ENCODE results near the gene ATG7. TPM values are rescaled to one million over a fixed set of nuclear protein-coding genes. Genes with fewer than 3 reads are reported as not detected.
A peak's percentile ranks its signal among the peaks of the same experiment; 100 is the strongest.

The ATG7 gene
- total RNA-seq, 1 experiment from 2014 or later = 36.0 TPM

DNA sequence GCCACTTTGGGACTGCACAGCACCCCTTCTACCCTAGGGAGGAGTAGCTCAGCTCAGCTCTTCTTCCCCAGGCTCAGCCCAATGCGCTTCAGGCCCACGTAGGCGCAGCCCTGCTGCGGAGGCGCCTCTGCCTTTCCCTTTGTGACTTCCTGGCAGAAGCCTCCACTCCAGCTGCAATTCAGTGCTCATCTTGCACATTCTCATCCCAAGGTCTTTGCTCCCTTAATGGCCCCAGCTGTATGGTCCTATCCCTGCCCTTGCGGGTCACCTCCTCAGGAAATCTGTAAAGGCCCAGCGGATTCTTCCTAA is 262.6 kb downstream of the ATG7 start:
- DNase-seq (ENCODE audit: low read depth, low spot score) = no peak
- intact Hi-C loops (cut with micrococcal nuclease; ENCODE audit: unreplicated experiment) (no loop called here), in situ Hi-C loops (cut with HindIII; ENCODE audit: low pct_unique_long_range_greater_than_20kb, low sequenced_read_pairs) (no loop called here)
- H3K9me3 ChIP-seq (ENCODE audit: control insufficient read depth, insufficient read depth, low read depth, low read length) = no peaks in the 10 kb centered on the region
- TF ChIP-seq, protein P1, sequence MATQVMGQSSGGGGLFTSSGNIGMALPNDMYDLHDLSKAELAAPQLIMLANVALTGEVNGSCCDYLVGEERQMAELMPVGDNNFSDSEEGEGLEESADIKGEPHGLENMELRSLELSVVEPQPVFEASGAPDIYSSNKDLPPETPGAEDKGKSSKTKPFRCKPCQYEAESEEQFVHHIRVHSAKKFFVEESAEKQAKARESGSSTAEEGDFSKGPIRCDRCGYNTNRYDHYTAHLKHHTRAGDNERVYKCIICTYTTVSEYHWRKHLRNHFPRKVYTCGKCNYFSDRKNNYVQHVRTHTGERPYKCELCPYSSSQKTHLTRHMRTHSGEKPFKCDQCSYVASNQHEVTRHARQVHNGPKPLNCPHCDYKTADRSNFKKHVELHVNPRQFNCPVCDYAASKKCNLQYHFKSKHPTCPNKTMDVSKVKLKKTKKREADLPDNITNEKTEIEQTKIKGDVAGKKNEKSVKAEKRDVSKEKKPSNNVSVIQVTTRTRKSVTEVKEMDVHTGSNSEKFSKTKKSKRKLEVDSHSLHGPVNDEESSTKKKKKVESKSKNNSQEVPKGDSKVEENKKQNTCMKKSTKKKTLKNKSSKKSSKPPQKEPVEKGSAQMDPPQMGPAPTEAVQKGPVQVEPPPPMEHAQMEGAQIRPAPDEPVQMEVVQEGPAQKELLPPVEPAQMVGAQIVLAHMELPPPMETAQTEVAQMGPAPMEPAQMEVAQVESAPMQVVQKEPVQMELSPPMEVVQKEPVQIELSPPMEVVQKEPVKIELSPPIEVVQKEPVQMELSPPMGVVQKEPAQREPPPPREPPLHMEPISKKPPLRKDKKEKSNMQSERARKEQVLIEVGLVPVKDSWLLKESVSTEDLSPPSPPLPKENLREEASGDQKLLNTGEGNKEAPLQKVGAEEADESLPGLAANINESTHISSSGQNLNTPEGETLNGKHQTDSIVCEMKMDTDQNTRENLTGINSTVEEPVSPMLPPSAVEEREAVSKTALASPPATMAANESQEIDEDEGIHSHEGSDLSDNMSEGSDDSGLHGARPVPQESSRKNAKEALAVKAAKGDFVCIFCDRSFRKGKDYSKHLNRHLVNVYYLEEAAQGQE (IDR thresholded peaks at IDR 0.05; ENCODE audit: insufficient read depth in 1 of 2, low read depth in 2 of 2, low read length in 1 of 2) = no peak
- TF ChIP-seq, protein P2, sequence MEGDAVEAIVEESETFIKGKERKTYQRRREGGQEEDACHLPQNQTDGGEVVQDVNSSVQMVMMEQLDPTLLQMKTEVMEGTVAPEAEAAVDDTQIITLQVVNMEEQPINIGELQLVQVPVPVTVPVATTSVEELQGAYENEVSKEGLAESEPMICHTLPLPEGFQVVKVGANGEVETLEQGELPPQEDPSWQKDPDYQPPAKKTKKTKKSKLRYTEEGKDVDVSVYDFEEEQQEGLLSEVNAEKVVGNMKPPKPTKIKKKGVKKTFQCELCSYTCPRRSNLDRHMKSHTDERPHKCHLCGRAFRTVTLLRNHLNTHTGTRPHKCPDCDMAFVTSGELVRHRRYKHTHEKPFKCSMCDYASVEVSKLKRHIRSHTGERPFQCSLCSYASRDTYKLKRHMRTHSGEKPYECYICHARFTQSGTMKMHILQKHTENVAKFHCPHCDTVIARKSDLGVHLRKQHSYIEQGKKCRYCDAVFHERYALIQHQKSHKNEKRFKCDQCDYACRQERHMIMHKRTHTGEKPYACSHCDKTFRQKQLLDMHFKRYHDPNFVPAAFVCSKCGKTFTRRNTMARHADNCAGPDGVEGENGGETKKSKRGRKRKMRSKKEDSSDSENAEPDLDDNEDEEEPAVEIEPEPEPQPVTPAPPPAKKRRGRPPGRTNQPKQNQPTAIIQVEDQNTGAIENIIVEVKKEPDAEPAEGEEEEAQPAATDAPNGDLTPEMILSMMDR (IDR thresholded peaks at IDR 0.05) = no peak
- TF ChIP-seq TCF7L2 (IDR thresholded peaks at IDR 0.05; ENCODE audit: low read depth, low read length) (no peak), POLR2AphosphoS5 (IDR thresholded peaks at IDR 0.05; ENCODE audit: low read depth, low read length) (no peak), SIN3A (IDR thresholded peaks at IDR 0.05; ENCODE audit: borderline replicate concordance, insufficient read depth, low read depth, low read length) (no peak)
- ChIA-PET POLR2A (no interaction called here), CTCF (interaction anchor here (0.7 kb wide), 1 partner anchor 112 kb away, joined by 5 read pairs; no protein-coding TSS in a partner anchor)
- no peaks in the 10 kb centered on the region for H3K27me3 ChIP-seq (ENCODE audit: control insufficient read depth, insufficient read depth, low read length)
- no peak for ATAC-seq
- H3K4me1 ChIP-seq (ENCODE audit: control insufficient read depth, insufficient read depth, low read length) = peaks cover 13% of the 10 kb centered on the region
- no peak overlapping the region for H3K4me3 ChIP-seq (ENCODE audit: low read depth in 2 of 2, low read length in 2 of 2)
- no TSS peak for BruUV-seq (replicated peaks)
- no peaks in the 10 kb centered on the region for H3K36me3 ChIP-seq (ENCODE audit: control insufficient read depth, insufficient read depth, low read length)
- peak overlapping the region; percentile 23; the same call in 1 of the 2 replicates for H3K27ac ChIP-seq (ENCODE audit: low read length)

DNA sequence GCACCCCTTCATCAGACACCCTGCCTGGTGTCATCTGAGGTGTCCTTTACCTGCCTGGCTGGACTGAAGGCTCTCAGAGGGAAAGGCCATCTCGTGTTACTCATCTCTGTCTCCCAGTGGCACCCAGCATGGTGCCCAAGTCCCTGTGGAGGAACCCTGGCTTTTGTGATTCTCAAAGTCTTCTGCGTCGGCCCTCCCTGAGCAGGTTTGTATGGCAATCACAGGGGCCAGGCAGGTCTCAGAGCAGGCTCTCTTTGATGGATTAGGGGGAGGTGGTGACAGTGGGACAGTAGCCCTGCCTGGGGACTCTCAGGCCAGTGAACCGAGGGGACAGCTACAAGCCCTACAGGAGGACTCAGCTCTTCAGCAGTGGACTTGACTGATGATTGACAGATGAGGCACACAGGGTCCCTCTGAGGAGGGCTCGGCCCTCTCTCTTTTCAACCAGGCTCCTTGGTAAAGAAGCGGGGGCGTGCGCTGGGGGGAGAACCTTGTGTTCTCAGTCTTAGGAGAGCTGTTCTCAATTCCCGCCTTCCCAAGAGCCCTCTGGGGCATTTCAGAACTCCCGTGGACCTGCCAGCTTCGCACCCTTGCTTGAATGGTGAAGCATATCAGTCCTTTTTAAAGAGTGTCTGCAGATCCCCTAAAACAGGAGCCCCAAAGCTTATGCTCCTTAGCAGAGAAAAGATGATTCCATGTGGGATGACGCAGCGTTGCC is 263.2 kb downstream of the ATG7 start:
- ChIA-PET POLR2A (no interaction called here), CTCF (no interaction called here)
- no TSS peak for BruUV-seq (replicated peaks)
- intact Hi-C loops (cut with micrococcal nuclease; ENCODE audit: unreplicated experiment) = no loop called here
- ATAC-seq (no peak), DNase-seq (ENCODE audit: low read depth, low spot score) (no peak)
- no peaks in the 10 kb centered on the region for H3K9me3 ChIP-seq (ENCODE audit: control insufficient read depth, insufficient read depth, low read depth, low read length)
- no peaks in the 10 kb centered on the region for H3K36me3 ChIP-seq (ENCODE audit: control insufficient read depth, insufficient read depth, low read length)
- TF ChIP-seq, protein P1 (IDR thresholded peaks at IDR 0.05; ENCODE audit: insufficient read depth in 1 of 2, low read depth in 2 of 2, low read length in 1 of 2) = no peak
- H3K27me3 ChIP-seq (ENCODE audit: control insufficient read depth, insufficient read depth, low read length) = no peaks in the 10 kb centered on the region
- H3K4me3 ChIP-seq (ENCODE audit: low read depth in 2 of 2, low read length in 2 of 2) = no peak overlapping the region
- in situ Hi-C loops (cut with HindIII; ENCODE audit: low pct_unique_long_range_greater_than_20kb, low sequenced_read_pairs) = no loop called here
- peaks cover 13% of the 10 kb centered on the region for H3K4me1 ChIP-seq (ENCODE audit: control insufficient read depth, insufficient read depth, low read length)
- H3K27ac ChIP-seq (ENCODE audit: low read length) = peak overlapping the region; percentile 44; the same call in 1 of the 2 replicates
